Panc1 (cell line): ENCODE data around the gene KEL.

Experiments
- POLR2AphosphoS5 ChIP-seq: IDR thresholded peaks from 2 replicates; pipeline ENCODE4 v1.6.1; 2012; ENCODE audit warnings: mild to moderate bottlenecking, low read depth, low read length, moderate library complexity
- TF ChIP-seq, protein P1 (sequence below): fragments of 450-650 bp; IDR thresholded peaks from 2 replicates; pipeline ENCODE4 v1.5.1; 2017; ENCODE audit warnings: mild to moderate bottlenecking

DNA sequence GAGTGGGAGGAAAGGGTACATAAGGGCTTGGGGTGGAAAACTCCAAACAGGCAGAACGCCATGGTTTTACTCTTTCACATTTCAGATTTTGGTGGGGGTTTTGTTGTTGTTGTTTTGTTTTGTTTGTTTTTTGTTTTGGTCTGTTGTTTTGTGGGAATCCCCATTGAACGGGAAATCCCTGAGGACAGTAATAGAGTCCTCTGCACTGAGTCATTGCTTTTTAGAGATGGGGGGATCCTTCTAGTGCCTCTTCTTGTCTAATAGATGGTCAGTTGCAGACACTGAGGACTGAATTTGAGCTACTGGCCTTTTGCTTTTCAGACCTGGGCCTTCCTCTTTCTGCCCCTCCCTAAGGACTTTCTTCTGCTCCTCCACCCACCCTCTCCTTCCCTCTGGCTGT is 48.6 kb downstream of the KEL start:
- TF ChIP-seq, protein P1, sequence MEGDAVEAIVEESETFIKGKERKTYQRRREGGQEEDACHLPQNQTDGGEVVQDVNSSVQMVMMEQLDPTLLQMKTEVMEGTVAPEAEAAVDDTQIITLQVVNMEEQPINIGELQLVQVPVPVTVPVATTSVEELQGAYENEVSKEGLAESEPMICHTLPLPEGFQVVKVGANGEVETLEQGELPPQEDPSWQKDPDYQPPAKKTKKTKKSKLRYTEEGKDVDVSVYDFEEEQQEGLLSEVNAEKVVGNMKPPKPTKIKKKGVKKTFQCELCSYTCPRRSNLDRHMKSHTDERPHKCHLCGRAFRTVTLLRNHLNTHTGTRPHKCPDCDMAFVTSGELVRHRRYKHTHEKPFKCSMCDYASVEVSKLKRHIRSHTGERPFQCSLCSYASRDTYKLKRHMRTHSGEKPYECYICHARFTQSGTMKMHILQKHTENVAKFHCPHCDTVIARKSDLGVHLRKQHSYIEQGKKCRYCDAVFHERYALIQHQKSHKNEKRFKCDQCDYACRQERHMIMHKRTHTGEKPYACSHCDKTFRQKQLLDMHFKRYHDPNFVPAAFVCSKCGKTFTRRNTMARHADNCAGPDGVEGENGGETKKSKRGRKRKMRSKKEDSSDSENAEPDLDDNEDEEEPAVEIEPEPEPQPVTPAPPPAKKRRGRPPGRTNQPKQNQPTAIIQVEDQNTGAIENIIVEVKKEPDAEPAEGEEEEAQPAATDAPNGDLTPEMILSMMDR, result no peak
- no peak for TF ChIP-seq POLR2AphosphoS5
